ENCODE measurements around the gene DPAGT1. TPM values are rescaled to one million over a fixed set of nuclear protein-coding genes. Genes with fewer than 3 reads are reported as not detected.
"Not testable (repeated sequence)": the region's sequence is repeated elsewhere in the genome, so short reads cannot be mapped to it uniquely, and the experiment has no call there.

DPAGT1 gene
- polyA plus RNA-seq, 1 experiment = 67.4 TPM

GRCh38 chr11:119067371-119068222 is 34.1 kb downstream of the DPAGT1 start, which contains the start of gene VPS11:
Gene VPS11 (plus strand): TSS chr11:119067818. CDS start chr11:119067824, 6 bp downstream.
- peak; percentile 79 for DNase-seq (ENCODE audit: low read depth)

DNA sequence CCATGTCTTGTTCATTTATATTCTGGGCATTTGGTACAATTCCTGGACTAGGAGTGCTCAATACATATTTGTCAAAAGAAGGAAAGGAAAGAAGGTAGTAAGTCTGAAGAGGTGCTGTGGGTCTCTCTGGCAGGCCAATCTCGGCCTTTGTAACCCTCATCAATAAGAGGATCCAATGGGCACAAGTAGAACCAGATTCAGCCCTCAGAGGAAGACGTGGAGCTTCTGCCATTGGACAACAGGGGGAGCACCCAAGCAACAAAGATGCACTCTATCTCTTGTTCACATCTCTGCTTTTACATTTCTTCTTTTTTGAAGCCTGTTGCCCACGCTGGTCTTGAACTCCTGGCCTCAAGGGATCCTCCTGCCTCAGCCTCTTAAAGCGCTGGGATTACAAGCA is 36.3 kb downstream of the DPAGT1 start:
- Histone ChIP-seq H3K36me3 (ENCODE audit: control insufficient read depth, insufficient read depth, low read length) (peaks cover 4% of the 10 kb centered on the region), H3K27me3 (ENCODE audit: control insufficient read depth, insufficient read depth, low read length) (no peaks in the 10 kb centered on the region), H3K4me3 (ENCODE audit: low read depth, low read length) (no peak overlapping the region)
- DNase-seq (ENCODE audit: low read depth) = no peak
- peak; percentile 55 for TF ChIP-seq CTCF (IDR thresholded peaks at IDR 0.05; ENCODE audit: insufficient read depth, low read depth, low read length)
- CTCF ChIA-PET = interaction anchor here (0.6 to 1.9 kb wide), 7 partner anchors 18 to 273 kb away, joined by 3 to 7 read pairs (median 3); partner anchors contain the start of gene HMBS
- POLR2A ChIA-PET = no interaction called here

More at GRCh38 chr11:119067371-119068222, 34.1 kb downstream of the DPAGT1 start, which contains the start of gene VPS11:
- TF ChIP-seq CTCF (IDR thresholded peaks at IDR 0.05; ENCODE audit: insufficient read depth, low read depth, low read length) = no peak
- ChIA-PET CTCF (interaction anchor here (0.5 to 2.3 kb wide), 6 partner anchors 12 to 254 kb away, joined by 3 to 6 read pairs (median 3); a partner anchor contains a TSS), POLR2A (interaction anchor here (0.9 to 1.2 kb wide), 2 partner anchors 17 to 28 kb away, joined by 3 to 26 read pairs; partner anchors contain the start of gene HMBS)
- Histone ChIP-seq H3K36me3 (ENCODE audit: control insufficient read depth, insufficient read depth, low read length) (peaks cover 10% of the 10 kb centered on the region), H3K4me3 (ENCODE audit: low read depth, low read length) (peak within 1 kb of the TSS; percentile 83), H3K27me3 (ENCODE audit: control insufficient read depth, insufficient read depth, low read length) (no peaks in the 10 kb centered on the region)

- DNase-seq (ENCODE audit: low read depth) = no peak
- no peak for TF ChIP-seq CTCF (IDR thresholded peaks at IDR 0.05; ENCODE audit: insufficient read depth, low read depth, low read length)
- no peaks in the 10 kb centered on the region; the same call in 1 of the 2 replicates for H3K36me3 ChIP-seq (ENCODE audit: control insufficient read depth, insufficient read depth, low read length)
- no peak overlapping the region for H3K4me3 ChIP-seq (ENCODE audit: low read depth, low read length)
- ChIA-PET POLR2A (no interaction called here), CTCF (interaction anchor here (1.4 kb wide), 1 partner anchor 29 kb away, joined by 4 read pairs; no protein-coding TSS in a partner anchor)
- H3K27me3 ChIP-seq (ENCODE audit: control insufficient read depth, insufficient read depth, low read length) = no peaks in the 10 kb centered on the region
Measured at GRCh38 chr11:119062779-119063178, 38.9 kb downstream of the DPAGT1 start.

- TF ChIP-seq CTCF (IDR thresholded peaks at IDR 0.05; ENCODE audit: insufficient read depth, low read depth, low read length) = no peak
- ChIA-PET POLR2A (no interaction called here), CTCF (interaction anchor here (1.0 kb wide), 1 partner anchor 12 kb away, joined by 3 read pairs; no protein-coding TSS in a partner anchor)
- no peak overlapping the region for H3K4me3 ChIP-seq (ENCODE audit: low read depth, low read length)
- DNase-seq (ENCODE audit: low read depth) = no peak
- H3K36me3 ChIP-seq (ENCODE audit: control insufficient read depth, insufficient read depth, low read length) = no peaks in the 10 kb centered on the region; the same call in 1 of the 2 replicates
- no peaks in the 10 kb centered on the region for H3K27me3 ChIP-seq (ENCODE audit: control insufficient read depth, insufficient read depth, low read length)
Measured at GRCh38 chr11:119061256-119061655, 40.4 kb downstream of the DPAGT1 start.

DNA sequence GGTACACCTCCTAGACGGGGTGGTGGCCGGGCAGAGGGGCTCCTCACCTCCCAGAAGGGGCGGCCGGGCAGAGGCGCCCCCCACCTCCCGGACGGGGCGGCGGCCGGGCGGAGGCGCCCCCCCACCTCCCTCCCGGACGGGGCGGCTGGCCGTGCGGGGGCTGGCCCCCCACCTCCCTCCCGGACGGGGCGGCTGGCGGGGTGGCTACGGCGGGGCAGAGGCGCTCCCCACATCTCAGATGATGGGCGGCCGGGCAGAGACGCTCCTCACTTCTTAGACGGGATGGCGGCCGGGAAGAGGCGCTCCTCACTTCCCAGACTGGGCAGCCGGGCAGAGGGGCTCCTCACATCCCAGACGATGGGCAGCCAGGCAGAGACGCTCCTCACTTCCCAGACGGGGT is 42.5 kb downstream of the DPAGT1 start:
- DNase-seq (ENCODE audit: low read depth); H3K27me3 ChIP-seq (ENCODE audit: control insufficient read depth, insufficient read depth, low read length); CTCF ChIA-PET; H3K4me3 ChIP-seq (ENCODE audit: low read depth, low read length); H3K36me3 ChIP-seq (ENCODE audit: control insufficient read depth, insufficient read depth, low read length); POLR2A ChIA-PET: not testable (repeated sequence)
